IPS-18a (cell line): Measurements from ENCODE around the gene VCX2.
"Not testable (repeated sequence)": the region's sequence is repeated elsewhere in the genome, so short reads cannot be mapped to it uniquely, and the experiment has no call there.

Experiments used
- H3K27ac ChIP-seq: one replicate; pipeline ENCODE4 v1.5.1; 2013; ENCODE audit warnings: low read length
- H3K27me3 ChIP-seq: one replicate; pipeline ENCODE4 v1.6.1; 2013; ENCODE audit warnings: mild to moderate bottlenecking, low read length; ENCODE audit not compliant: control insufficient read depth, insufficient read depth
- H3K36me3 ChIP-seq: one replicate; pipeline ENCODE4 v1.6.1; 2013; ENCODE audit warnings: low read depth, low read length; ENCODE audit not compliant: control insufficient read depth
- H3K4me1 ChIP-seq: one replicate; pipeline ENCODE4 v1.6.1; 2013; ENCODE audit warnings: low read depth, low read length; ENCODE audit not compliant: control insufficient read depth
- H3K4me3 ChIP-seq: one replicate; pipeline ENCODE4 v1.5.1; 2013; ENCODE audit warnings: low read length
- H3K9ac ChIP-seq: one replicate; pipeline ENCODE4 v1.6.1; 2013; ENCODE audit warnings: mild to moderate bottlenecking, low read length, moderate library complexity
- H3K9me3 ChIP-seq: one replicate; pipeline ENCODE4 v1.6.1; 2013; ENCODE audit warnings: low read depth, low read length; ENCODE audit not compliant: control insufficient read depth

VCX2 gene

DNA sequence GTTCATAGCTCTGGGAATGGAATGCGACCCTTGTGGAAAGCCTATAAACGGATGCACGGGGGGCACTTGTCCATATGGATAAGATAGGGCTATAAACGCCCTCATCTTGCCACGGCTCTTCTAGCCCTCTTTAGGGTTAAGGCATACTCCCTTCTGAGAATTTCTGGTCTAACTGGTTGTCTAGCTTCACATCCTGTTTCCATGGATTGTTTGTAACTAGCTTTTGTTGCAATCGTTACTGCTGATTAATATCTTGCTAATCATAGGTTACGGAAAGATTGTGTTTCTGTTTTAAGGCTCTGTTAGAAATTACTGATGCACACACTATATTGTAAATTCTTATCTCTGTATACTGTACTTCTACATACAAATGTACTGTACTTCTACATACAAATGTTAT is 17.1 kb downstream of the VCX2 start:
- not testable (repeated sequence) for H3K4me3 ChIP-seq, H3K9ac ChIP-seq, H3K27me3 ChIP-seq, H3K27ac ChIP-seq, H3K4me1 ChIP-seq, H3K9me3 ChIP-seq, H3K36me3 ChIP-seq

- no peak overlapping the region for H3K4me3 ChIP-seq
- H3K27me3 ChIP-seq = no peaks in the 10 kb centered on the region
- H3K4me1 ChIP-seq = peaks cover 3% of the 10 kb centered on the region
- no peaks in the 10 kb centered on the region for H3K36me3 ChIP-seq
- peaks cover 4% of the 10 kb centered on the region for H3K9me3 ChIP-seq
- no peak overlapping the region for H3K9ac ChIP-seq
- H3K27ac ChIP-seq = no peak overlapping the region
Measured at GRCh38 chrX:8147226-8147625, 23.8 kb downstream of the VCX2 start.

DNA sequence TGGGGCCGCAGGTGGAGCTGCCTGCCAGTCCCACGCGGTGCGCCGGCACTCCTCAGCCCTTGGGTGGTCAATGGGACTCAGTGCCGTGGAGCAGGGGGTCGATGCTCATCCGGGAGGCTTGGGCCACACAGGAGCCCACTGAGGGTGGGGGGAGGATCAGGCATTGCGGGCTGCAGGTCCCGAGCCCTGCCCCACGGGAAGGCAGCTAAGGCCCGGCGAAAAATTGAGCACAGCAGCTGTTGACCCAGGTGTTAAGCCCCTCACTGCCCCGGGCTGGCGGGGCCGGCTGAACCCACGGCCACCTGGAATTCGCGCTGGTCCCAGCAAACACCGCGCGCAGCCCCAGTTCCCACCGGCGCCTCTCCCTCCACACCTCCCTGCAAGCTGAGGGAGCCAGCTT is 26.1 kb downstream of the VCX2 start:
- no peak overlapping the region for H3K27ac ChIP-seq
- H3K9me3 ChIP-seq = no peaks in the 10 kb centered on the region
- no peaks in the 10 kb centered on the region for H3K27me3 ChIP-seq
- peaks cover 6% of the 10 kb centered on the region for H3K4me1 ChIP-seq
- H3K4me3 ChIP-seq = no peak overlapping the region
- no peak overlapping the region for H3K9ac ChIP-seq
- H3K36me3 ChIP-seq = no peaks in the 10 kb centered on the region

DNA sequence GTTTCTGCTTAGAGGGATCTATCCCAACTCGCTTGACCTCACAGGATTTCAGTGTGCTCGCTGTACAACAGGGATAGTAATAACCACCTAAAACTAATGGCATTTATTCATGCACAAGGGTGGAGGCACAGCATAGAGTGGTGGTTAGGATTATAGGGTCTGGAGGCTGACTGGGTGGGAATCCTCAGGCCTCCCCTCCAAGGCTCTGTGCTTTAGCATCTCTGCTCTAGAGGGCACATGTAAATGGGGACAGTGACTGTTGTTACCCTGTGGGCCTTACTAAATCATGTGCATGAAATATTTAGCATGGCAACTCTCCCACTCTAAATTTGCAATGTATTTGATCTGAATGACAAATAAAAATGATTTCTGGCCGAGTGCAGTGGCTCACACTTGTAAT is 29.2 kb downstream of the VCX2 start:
- Histone ChIP-seq H3K9ac (no peak overlapping the region), H3K36me3 (no peaks in the 10 kb centered on the region), H3K9me3 (no peaks in the 10 kb centered on the region), H3K27ac (no peak overlapping the region), H3K27me3 (no peaks in the 10 kb centered on the region), H3K4me1 (peaks cover 9% of the 10 kb centered on the region), H3K4me3 (no peak overlapping the region)

DNA sequence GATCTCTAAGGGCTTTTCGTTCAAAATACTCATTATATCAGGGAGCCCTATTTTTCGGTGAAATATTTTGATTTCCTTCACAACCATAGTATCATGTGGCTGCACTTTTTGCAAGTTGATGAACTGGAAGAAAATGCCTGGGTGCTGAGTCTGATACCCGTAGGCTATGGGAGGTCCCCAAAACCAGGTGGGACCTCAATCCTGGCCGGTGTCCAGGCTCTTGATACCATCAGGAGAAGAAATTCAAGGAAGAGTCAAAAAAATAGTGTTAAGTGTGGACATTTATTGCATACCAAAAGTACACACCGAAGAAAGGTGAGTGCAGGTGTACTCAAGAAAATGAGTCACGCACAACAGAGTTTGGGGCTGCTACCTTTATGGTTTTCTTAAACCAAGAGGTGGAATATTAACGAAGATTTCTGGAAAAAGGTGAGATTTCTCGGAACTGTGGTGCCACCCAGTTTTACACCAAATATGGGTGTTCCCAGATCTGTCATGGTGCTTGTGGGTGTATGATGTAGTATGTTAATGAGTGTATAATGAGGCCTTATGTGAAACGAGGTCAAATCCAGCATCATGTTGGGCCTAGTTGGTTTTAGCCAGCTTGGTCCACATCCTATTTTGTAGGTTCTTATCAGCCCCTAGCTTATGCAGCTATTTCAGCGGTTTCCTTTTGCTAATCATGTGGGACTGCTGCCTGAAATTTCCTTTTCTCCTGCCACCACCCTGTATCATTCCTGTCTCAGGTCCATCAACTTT is 29.9 kb downstream of the VCX2 start:
- Histone ChIP-seq H3K9me3 (no peaks in the 10 kb centered on the region), H3K4me3 (no peak overlapping the region), H3K27ac (no peak overlapping the region), H3K9ac (no peak overlapping the region), H3K4me1 (peaks cover 9% of the 10 kb centered on the region), H3K27me3 (no peaks in the 10 kb centered on the region), H3K36me3 (no peaks in the 10 kb centered on the region)

DNA sequence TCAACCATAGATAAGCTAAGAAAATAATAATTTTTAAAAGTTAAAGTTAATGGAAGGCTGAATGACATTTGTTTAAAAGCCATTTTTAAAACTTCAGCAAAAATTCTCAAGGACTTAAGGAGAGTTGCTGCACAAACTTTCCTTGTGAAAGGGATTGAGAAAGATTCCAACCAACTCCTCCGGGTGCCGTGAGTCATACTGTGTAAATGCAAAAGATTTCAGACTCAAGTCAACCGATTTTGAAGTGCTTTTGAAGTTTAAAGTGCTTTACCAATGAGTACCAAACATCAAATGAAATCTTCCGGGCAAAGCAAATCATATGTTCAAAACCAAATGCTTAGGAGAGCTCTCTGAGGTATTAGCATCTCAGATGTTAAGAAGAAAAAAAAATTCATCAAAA is 31.4 kb downstream of the VCX2 start:
- no peak overlapping the region for H3K9ac ChIP-seq
- no peak overlapping the region for H3K27ac ChIP-seq
- no peaks in the 10 kb centered on the region for H3K27me3 ChIP-seq
- H3K9me3 ChIP-seq = no peaks in the 10 kb centered on the region
- peaks cover 9% of the 10 kb centered on the region for H3K4me1 ChIP-seq
- H3K36me3 ChIP-seq = no peaks in the 10 kb centered on the region
- no peak overlapping the region for H3K4me3 ChIP-seq

DNA sequence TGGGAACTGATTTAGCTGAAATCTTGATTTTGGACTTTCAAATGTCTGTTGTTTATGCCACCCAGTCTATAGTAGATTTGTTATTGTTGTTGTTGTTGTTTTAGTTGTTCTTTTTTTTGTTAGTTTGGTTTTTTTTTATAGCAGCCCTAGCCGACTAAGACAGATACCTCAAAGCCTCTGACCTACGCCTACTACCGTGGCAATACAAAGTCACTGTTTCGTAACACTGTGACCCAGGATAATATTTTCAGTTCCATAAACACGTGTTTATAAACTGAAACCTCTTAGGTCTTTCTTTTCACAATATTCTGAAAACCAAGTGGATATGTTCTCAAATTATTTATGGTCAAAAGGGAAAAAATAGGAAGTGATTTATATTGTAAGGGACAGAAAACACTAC is 32.8 kb downstream of the VCX2 start:
- no peaks in the 10 kb centered on the region for H3K27me3 ChIP-seq
- H3K9ac ChIP-seq = no peak overlapping the region
- H3K36me3 ChIP-seq = no peaks in the 10 kb centered on the region
- no peak overlapping the region for H3K27ac ChIP-seq
- H3K4me3 ChIP-seq = no peak overlapping the region
- H3K9me3 ChIP-seq = no peaks in the 10 kb centered on the region
- peaks cover 9% of the 10 kb centered on the region for H3K4me1 ChIP-seq

DNA sequence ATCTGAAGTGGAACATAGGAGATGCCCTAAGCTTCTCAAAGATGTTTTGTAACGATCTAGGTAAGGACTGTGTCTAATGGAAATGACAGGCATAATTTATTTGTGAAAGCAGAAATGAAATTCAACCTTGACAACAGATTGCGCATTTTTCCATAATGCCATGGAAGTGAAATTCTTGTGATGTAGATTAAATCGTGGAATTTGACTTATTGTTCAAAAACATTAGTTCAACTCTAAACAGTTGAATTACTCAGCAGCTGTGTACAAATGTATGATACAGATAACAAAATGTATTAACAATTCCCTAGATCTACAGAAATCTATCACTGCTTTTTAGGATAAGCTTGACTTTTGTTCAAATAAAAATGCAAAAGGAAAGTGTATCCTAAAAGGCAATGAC is 44.4 kb downstream of the VCX2 start:
- Histone ChIP-seq H3K9ac (no peak overlapping the region), H3K27me3 (no peaks in the 10 kb centered on the region), H3K36me3 (no peaks in the 10 kb centered on the region), H3K27ac (no peak overlapping the region), H3K4me3 (no peak overlapping the region), H3K9me3 (no peaks in the 10 kb centered on the region), H3K4me1 (no peaks in the 10 kb centered on the region)

DNA sequence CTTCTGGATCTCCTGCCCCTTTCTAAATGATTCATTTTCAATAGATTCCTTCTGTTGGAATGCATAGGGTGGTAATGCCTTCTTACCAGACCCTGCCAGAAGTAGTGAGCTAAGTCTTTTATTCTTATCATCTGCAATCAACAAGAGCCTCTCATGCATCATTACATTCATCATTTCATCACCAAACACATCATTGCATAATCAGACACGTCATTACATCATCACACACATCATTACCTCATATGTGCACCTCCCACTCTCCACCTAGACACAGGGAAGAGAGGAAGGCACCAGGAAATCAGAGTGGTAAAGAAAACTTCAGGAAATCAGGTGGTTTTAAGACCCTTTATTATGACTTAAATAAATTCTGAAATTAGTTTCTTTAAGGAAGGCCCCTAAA is 45.0 kb downstream of the VCX2 start:
- H3K27ac ChIP-seq = no peak overlapping the region
- H3K4me3 ChIP-seq = no peak overlapping the region
- H3K9me3 ChIP-seq = no peaks in the 10 kb centered on the region
- no peaks in the 10 kb centered on the region for H3K36me3 ChIP-seq
- H3K4me1 ChIP-seq = no peaks in the 10 kb centered on the region
- H3K9ac ChIP-seq = no peak overlapping the region
- no peaks in the 10 kb centered on the region for H3K27me3 ChIP-seq

- Histone ChIP-seq H3K27me3 (no peaks in the 10 kb centered on the region), H3K4me1 (no peaks in the 10 kb centered on the region), H3K9ac (no peak overlapping the region), H3K9me3 (no peaks in the 10 kb centered on the region), H3K36me3 (no peaks in the 10 kb centered on the region), H3K4me3 (no peak overlapping the region), H3K27ac (no peak overlapping the region)
Measured at GRCh38 chrX:8125566-8125965, 45.5 kb downstream of the VCX2 start.

DNA sequence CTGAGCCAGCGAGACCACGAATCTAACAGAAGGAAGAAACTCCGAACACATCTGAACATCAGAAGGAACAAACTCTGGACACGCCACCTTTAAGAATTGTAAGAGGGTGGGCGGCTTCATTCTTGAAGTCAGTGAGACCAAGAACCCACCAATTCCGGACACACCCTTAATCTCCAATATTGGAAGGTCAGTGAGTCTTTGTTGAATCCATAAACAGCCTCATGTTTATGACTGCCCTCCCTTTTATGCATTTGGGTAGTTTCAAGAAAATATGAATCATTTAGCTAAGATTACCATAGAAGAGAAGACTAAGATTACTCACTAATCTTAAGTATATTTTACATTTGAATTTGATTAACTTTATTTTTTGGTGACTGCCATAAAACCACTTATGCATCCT is 48.5 kb downstream of the VCX2 start:
- no peak overlapping the region for H3K27ac ChIP-seq
- H3K4me3 ChIP-seq = no peak overlapping the region
- no peaks in the 10 kb centered on the region for H3K9me3 ChIP-seq
- no peaks in the 10 kb centered on the region for H3K4me1 ChIP-seq
- no peaks in the 10 kb centered on the region for H3K36me3 ChIP-seq
- no peaks in the 10 kb centered on the region for H3K27me3 ChIP-seq
- H3K9ac ChIP-seq = no peak overlapping the region

DNA sequence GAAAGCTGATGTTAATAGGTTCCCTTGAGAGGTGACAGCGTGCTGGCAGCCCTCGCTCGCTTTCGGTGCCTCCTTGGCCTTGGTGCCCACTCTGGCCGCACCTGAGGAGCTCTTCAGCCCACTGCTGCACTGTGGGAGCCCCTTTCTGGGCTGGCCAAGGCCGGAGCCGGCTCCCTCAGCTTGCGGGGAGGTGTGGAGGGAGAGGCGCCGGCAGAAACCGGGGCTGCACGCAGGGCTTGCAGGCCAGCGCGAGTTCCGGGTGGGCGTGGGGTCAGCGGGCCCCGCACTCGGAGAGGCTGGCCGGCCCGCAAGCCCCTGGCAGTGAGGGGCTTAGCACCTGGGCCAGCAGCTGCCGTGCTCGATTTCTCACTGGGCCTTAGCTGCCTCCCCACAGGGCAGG is 49.7 kb downstream of the VCX2 start:
- not testable (repeated sequence) for H3K36me3 ChIP-seq, H3K9me3 ChIP-seq, H3K4me3 ChIP-seq, H3K27me3 ChIP-seq, H3K4me1 ChIP-seq, H3K9ac ChIP-seq, H3K27ac ChIP-seq
